HCT116 (cell line): ENCODE results near the gene PTPN4. TPM values are rescaled to one million over a fixed set of nuclear protein-coding genes. Genes with fewer than 3 reads are reported as not detected.

Experiments used
- ATAC-seq: fragments of 200-7000 bp; cut with Tn5 transposase; 2 replicates; pipeline ENCODE4 v1.9.1; 2020; ENCODE audit warnings: mild to moderate bottlenecking, moderate library complexity
- BruUV-seq: library from RNA; stranded (reverse); fragments of 400-500 nt; replicated peaks from 2 replicates; lab custom pipeline; 2021; lab: Mats Ljungman, UMichigan
- CTCF ChIA-PET: fragments of 300-600 bp; sonication (Branson Sonifier 250); formaldehyde crosslinking; loops from one replicate; lab custom pipeline; 2021; ENCODE audit warnings: antibody characterized with exemption; lab: Charles Lee
- POLR2A ChIA-PET: fragments of 300-600, 350-600 bp; sonication (Branson Sonifier 250); formaldehyde crosslinking; loops from one replicate; lab custom pipeline; 2021; ENCODE audit warnings: antibody characterized with exemption; lab: Charles Lee
- RAD21 ChIA-PET, 2 experiments: fragments of 300-600 bp; sonication (Branson Sonifier 250); formaldehyde crosslinking; loops; one replicate each; lab custom pipeline; 2023; ENCODE audit warnings: low total read pairs in 2 of 2; ENCODE audit not compliant: uncharacterized antibody in 2 of 2, unreplicated experiment in 2 of 2, low non-redundant PET in 1 of 2; lab: Charles Lee
- DNase-seq: peaks from one replicate; pipeline ENCODE4 v3.0.0-alpha.2; 2010; ENCODE audit warnings: low read depth, low spot score
- H2AFZ ChIP-seq: fragments of 200-600 bp; shearing (Covaris generic), sonication (generic); 2 replicates; pipeline ENCODE4 v1.6.1; 2017; ENCODE audit warnings: low read depth, mixed run types, mixed read lengths, antibody characterized with exemption, low read length; ENCODE audit not compliant: poor library complexity, severe bottlenecking
- H3K27ac ChIP-seq: 2 replicates; pipeline ENCODE4 v1.5.1; 2012; ENCODE audit warnings: low read depth, low read length
- H3K27me3 ChIP-seq: fragments of 200-600 bp; sonication (generic); 2 replicates; pipeline ENCODE4 v1.6.1; 2016; ENCODE audit warnings: mixed run types, low read length, mixed read lengths; ENCODE audit not compliant: insufficient read depth
- H3K36me3 ChIP-seq, 2 experiments: fragments of 200-500 bp in 1 of 2; fragments of 200-600 bp in 1 of 2; sonication (Bioruptor generic) in 1 of 2; sonication (generic) in 1 of 2; 2 replicates each; pipeline versions ENCODE4 v1.5.1 to v1.6.1; 2014 to 2016; ENCODE audit warnings: low read length in 2 of 2, inconsistent platforms in 1 of 2, mixed read lengths in 1 of 2, mixed run types in 1 of 2; ENCODE audit not compliant: insufficient read depth in 2 of 2, control insufficient read depth in 1 of 2
- H3K4me1 ChIP-seq, 2 experiments: fragments of 200-600 bp in 1 of 2; sonication (generic) in 1 of 2; 2 replicates each; pipeline versions ENCODE4 v1.5.1 to v1.6.1; 2012 to 2017; ENCODE audit warnings: low read length in 2 of 2, inconsistent platforms in 1 of 2, mild to moderate bottlenecking in 1 of 2, mixed read lengths in 1 of 2, mixed run types in 1 of 2, moderate library complexity in 1 of 2; ENCODE audit not compliant: insufficient read depth in 2 of 2, control insufficient read depth in 1 of 2
- H3K4me2 ChIP-seq: fragments of 200-600 bp; sonication (generic); 2 replicates; pipeline ENCODE4 v1.6.1; 2017; ENCODE audit warnings: mixed run types, low read length, mixed read lengths
- H3K4me3 ChIP-seq, 2 experiments: fragments of 200-600 bp in 1 of 2; sonication (generic) in 1 of 2; replicated peaks in 1 of 2; 2 replicates each; pipeline ENCODE4 v1.5.1; 2011 to 2016; ENCODE audit warnings: low read length in 2 of 2, control low read depth in 1 of 2, low read depth in 1 of 2, mild to moderate bottlenecking in 1 of 2, mixed read lengths in 1 of 2, mixed run types in 1 of 2
- H3K79me2 ChIP-seq: fragments of 200-600 bp; sonication (generic); 2 replicates; pipeline ENCODE4 v1.6.1; 2017; ENCODE audit warnings: mild to moderate bottlenecking, mixed run types, low read length, moderate library complexity, mixed read lengths; ENCODE audit not compliant: insufficient read depth
- H3K9ac ChIP-seq: fragments of 200-600 bp; sonication (generic); 2 replicates; pipeline ENCODE4 v1.6.1; 2016; ENCODE audit warnings: low read length, mixed read lengths
- H3K9me2 ChIP-seq: fragments of 200-600 bp; sonication (generic), shearing (Covaris generic); 2 replicates; pipeline ENCODE4 v1.6.1; 2017; ENCODE audit warnings: mixed run types, mild to moderate bottlenecking, moderate library complexity; ENCODE audit not compliant: insufficient read depth
- H3K9me3 ChIP-seq, 2 experiments: fragments of 200-500 bp in 1 of 2; fragments of 200-600 bp in 1 of 2; sonication (Bioruptor generic) in 1 of 2; sonication (generic) in 1 of 2; 2 replicates each; pipeline ENCODE4 v1.6.1; 2014 to 2017; ENCODE audit warnings: low read length in 2 of 2, mixed read lengths in 2 of 2, inconsistent platforms in 1 of 2, low read depth in 1 of 2, mild to moderate bottlenecking in 1 of 2, mixed run types in 1 of 2, moderate library complexity in 1 of 2; ENCODE audit not compliant: control insufficient read depth in 1 of 2, insufficient read depth in 1 of 2
- H4K20me1 ChIP-seq: fragments of 200-600 bp; sonication (generic), shearing (Covaris generic); 2 replicates; pipeline ENCODE4 v1.6.1; 2017; ENCODE audit warnings: mixed run types, mild to moderate bottlenecking, moderate library complexity; ENCODE audit not compliant: insufficient read depth
- CBX3 ChIP-seq: IDR thresholded peaks from 2 replicates; pipeline ENCODE4 v1.6.1; 2012; ENCODE audit warnings: low read depth
- JUND ChIP-seq: IDR thresholded peaks from 2 replicates; pipeline ENCODE4 v1.6.1; 2012
- POLR2A ChIP-seq: IDR thresholded peaks from 2 replicates; pipeline ENCODE4 v1.7.0; 2011; ENCODE audit warnings: borderline replicate concordance; ENCODE audit not compliant: insufficient read depth, insufficient read length; ENCODE audit errors: extremely low read depth
- SIN3A ChIP-seq: IDR thresholded peaks from 2 replicates; pipeline ENCODE4 v1.6.1; 2012; ENCODE audit warnings: low read depth
- SP1 ChIP-seq: IDR thresholded peaks from 2 replicates; pipeline ENCODE4 v1.6.1; 2012; ENCODE audit warnings: low read depth
- SRF ChIP-seq: IDR thresholded peaks from 2 replicates; pipeline ENCODE4 v1.6.1; 2012; ENCODE audit warnings: low read depth
- YY1 ChIP-seq: IDR thresholded peaks from 2 replicates; pipeline ENCODE4 v1.6.1; 2011; ENCODE audit warnings: low read length, low read depth, moderate library complexity, mild to moderate bottlenecking; ENCODE audit not compliant: insufficient replicate concordance; ENCODE audit errors: extremely low read depth
- ZFX ChIP-seq: fragments of 450-650 bp; IDR thresholded peaks from 2 replicates; pipeline ENCODE4 v1.6.1; 2017
- intact Hi-C: fragments of 100-400 bp; cut with micrococcal nuclease; formaldehyde crosslinking; loops from 2 replicates; pipeline ENCODE4 v1.10.0; 2022
- total RNA-seq: library from RNA; stranded (reverse); gene quantifications from one replicate; pipeline ENCODE4 v1.2.1, GENCODE V29; 2021; ENCODE audit not compliant: unreplicated experiment
- TF ChIP-seq, protein P1 (sequence below): IDR thresholded peaks from 2 replicates; pipeline ENCODE4 v1.6.1; 2011; ENCODE audit warnings: mild to moderate bottlenecking, low read length, moderate library complexity; ENCODE audit not compliant: insufficient replicate concordance; ENCODE audit errors: extremely low read depth

The PTPN4 gene
- total RNA-seq, 1 experiment from 2014 or later: 38.4 TPM

DNA sequence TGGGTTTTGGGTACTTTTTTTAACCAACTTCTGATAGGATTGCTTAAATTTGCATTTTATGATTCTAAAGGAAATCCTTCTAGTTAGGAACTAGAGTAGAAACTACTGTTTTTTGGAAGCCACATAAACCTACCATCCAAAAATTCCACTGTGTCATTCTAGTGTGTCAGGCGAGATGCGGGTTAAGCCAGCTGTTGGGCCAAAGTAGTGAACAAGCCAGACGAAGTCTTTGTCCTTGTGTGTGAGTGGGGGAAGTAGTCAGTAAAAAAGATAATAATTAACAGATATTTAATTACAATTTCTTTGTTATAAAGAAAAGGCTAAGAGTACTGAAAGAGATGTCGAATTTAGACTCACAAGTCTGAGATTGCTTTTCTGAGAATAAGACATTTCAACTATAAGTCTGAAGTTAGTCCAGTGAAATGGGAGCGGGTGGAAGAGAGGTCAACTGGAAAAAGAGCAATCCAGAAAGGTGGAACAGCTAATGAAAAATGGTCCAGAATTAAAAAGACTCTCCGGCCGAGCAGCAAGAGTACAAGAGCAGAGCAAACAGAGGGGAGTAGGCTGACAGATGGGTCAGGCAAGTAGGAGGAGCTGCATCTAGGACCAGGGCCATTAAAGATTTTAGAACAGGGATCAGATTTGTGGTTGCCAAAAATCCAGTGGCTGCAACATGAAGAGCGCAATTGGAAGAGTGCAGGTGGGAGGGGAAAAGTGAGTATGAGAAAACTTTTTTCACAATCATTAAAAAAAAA is 254.7 kb downstream of the PTPN4 start:
- Histone ChIP-seq H3K4me3 (peak overlapping the region in 1 of 2 experiments; percentile 77; a peak in 1 of 4 replicates), H3K9me2 (no peaks in the 10 kb centered on the region), H2AFZ (no peak overlapping the region), H4K20me1 (no peaks in the 10 kb centered on the region), H3K36me3 (no peaks in the 10 kb centered on the region), H3K4me1 (peaks cover 5 to 27% of the 10 kb centered on the region in 2 experiments; a peak in 3 of 4 replicates), H3K9ac (no peak overlapping the region), H3K9me3 (no peaks in the 10 kb centered on the region), H3K27me3 (no peaks in the 10 kb centered on the region), H3K4me2 (peak overlapping the region; percentile 85), H3K27ac (no peak overlapping the region), H3K79me2 (peaks cover 18% of the 10 kb centered on the region)
- CTCF ChIA-PET: no interaction called here
- BruUV-seq: no TSS peak
- RAD21 ChIA-PET: interaction anchor here in 1 of 2 experiments (0.7 kb wide), 1 partner anchor 25 kb away, joined by 4 read pairs; no protein-coding TSS in a partner anchor
- POLR2A ChIA-PET: no interaction called here
- ATAC-seq (no peak), DNase-seq (no peak)
- no peak for TF ChIP-seq SP1
- intact Hi-C loops: loop anchor here (5.0 to 10.0 kb wide), 2 partner anchors 257 to 310 kb away; partner anchors contain the start of gene PTPN4

DNA sequence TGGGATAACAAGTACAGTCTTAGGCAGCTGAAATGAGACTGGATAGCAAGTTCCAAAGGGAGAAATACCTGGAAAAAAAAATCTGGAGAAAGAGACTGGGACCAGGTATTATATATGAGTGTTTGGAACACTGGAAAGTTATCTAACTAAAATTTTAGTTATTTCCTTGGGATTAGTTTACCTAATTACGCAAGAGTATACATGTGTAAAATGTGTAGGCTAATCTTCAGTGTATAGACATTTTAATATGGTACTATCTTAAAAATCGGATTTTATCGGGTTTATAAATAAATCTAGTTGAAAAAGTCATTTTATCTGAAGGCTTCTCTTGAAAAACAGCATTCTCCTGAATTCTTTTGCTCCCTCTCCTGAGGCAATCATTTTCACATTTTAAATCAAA is 257.1 kb downstream of the PTPN4 start:
- BruUV-seq: no TSS peak
- no peaks in the 10 kb centered on the region for H3K36me3 ChIP-seq
- no peak overlapping the region for H3K27ac ChIP-seq
- no peaks in the 10 kb centered on the region for H3K27me3 ChIP-seq
- no peak overlapping the region for H2AFZ ChIP-seq
- intact Hi-C loops: loop anchor here (10.0 kb wide), 1 partner anchor 312 kb away; no protein-coding TSS in a partner anchor
- ATAC-seq (no peak), DNase-seq (no peak)
- POLR2A ChIA-PET: no interaction called here
- H3K79me2 ChIP-seq: peaks cover 21% of the 10 kb centered on the region
- RAD21 ChIA-PET: no interaction called here
- no peak overlapping the region for H3K9ac ChIP-seq
- no peaks in the 10 kb centered on the region for H4K20me1 ChIP-seq
- no peak overlapping the region for H3K4me2 ChIP-seq
- CTCF ChIA-PET: no interaction called here
- no peaks in the 10 kb centered on the region for H3K9me3 ChIP-seq
- no peaks in the 10 kb centered on the region for H3K9me2 ChIP-seq
- TF ChIP-seq POLR2A (no peak), JUND (no peak), SIN3A (no peak), CBX3 (no peak), SRF (no peak), YY1 (no peak), ZFX (no peak)
- TF ChIP-seq, protein P1, sequence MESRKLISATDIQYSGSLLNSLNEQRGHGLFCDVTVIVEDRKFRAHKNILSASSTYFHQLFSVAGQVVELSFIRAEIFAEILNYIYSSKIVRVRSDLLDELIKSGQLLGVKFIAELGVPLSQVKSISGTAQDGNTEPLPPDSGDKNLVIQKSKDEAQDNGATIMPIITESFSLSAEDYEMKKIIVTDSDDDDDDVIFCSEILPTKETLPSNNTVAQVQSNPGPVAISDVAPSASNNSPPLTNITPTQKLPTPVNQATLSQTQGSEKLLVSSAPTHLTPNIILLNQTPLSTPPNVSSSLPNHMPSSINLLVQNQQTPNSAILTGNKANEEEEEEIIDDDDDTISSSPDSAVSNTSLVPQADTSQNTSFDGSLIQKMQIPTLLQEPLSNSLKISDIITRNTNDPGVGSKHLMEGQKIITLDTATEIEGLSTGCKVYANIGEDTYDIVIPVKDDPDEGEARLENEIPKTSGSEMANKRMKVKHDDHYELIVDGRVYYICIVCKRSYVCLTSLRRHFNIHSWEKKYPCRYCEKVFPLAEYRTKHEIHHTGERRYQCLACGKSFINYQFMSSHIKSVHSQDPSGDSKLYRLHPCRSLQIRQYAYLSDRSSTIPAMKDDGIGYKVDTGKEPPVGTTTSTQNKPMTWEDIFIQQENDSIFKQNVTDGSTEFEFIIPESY: no peak
- peaks cover 5 to 24% of the 10 kb centered on the region in 2 experiments; a peak in 3 of 4 replicates for H3K4me1 ChIP-seq
- no peak overlapping the region for H3K4me3 ChIP-seq
